SK-N-SH (cell line): ENCODE measurements around the gene PET100. TPM values are rescaled to one million over a fixed set of nuclear protein-coding genes. Genes with fewer than 3 reads are reported as not detected.

Experiments used
- CTCF ChIA-PET: fragments of 300-600, 350-600 bp; formaldehyde crosslinking; extraction: SDS; loops from one replicate; lab custom pipeline; 2021; lab: Yijun Ruan, JAX
- POLR2A ChIA-PET: fragments of 350-600 bp; sonication (Branson Sonifier 250); formaldehyde crosslinking; extraction: SDS; loops from one replicate; lab custom pipeline; 2020; ENCODE audit warnings: antibody characterized with exemption, inconsistent platforms; lab: Yijun Ruan, JAX
- DNase-seq: peaks from one replicate; pipeline ENCODE4 v3.0.0; 2012
- H2AFZ ChIP-seq: fragments of 200-600 bp; sonication (generic); 2 replicates; pipeline ENCODE4 v1.8.1; 2016; ENCODE audit warnings: antibody characterized with exemption, mild to moderate bottlenecking, low read depth
- H3F3A ChIP-seq: fragments of 200-600 bp; sonication (generic); replicated peaks from 2 replicates; pipeline ENCODE3; 2016; ENCODE audit warnings: antibody characterized with exemption, mild to moderate bottlenecking; ENCODE audit not compliant: insufficient read depth
- H3K27ac ChIP-seq, 2 experiments: fragments of 200-500 bp in 1 of 2; fragments of 200-600 bp in 1 of 2; sonication (Bioruptor generic) in 1 of 2; sonication (generic), shearing (Covaris generic) in 1 of 2; 2 replicates each; pipeline versions ENCODE4 v1.5.1 to v1.6.1; 2014 to 2016; ENCODE audit warnings: low read depth in 2 of 2, inconsistent platforms in 1 of 2, low read length in 1 of 2, mild to moderate bottlenecking in 1 of 2, mixed read lengths in 1 of 2
- H3K27me3 ChIP-seq: fragments of 200-600 bp; sonication (generic), shearing (Covaris generic); 2 replicates; pipeline ENCODE4 v1.6.1; 2016; ENCODE audit warnings: mixed run types; ENCODE audit not compliant: insufficient read depth
- H3K36me3 ChIP-seq, 2 experiments: fragments of 200-500 bp in 1 of 2; fragments of 200-600 bp in 1 of 2; sonication (Bioruptor generic) in 1 of 2; sonication (generic) in 1 of 2; replicated peaks in 1 of 2; 2 replicates each; pipeline versions ENCODE3 to v1.5.1; 2014 to 2016; ENCODE audit warnings: low read length in 1 of 2, mild to moderate bottlenecking in 1 of 2; ENCODE audit not compliant: insufficient read depth in 2 of 2, control insufficient read depth in 1 of 2
- H3K4me1 ChIP-seq, 2 experiments: fragments of 200-500 bp in 1 of 2; fragments of 200-600 bp in 1 of 2; sonication (Bioruptor generic) in 1 of 2; sonication (generic), shearing (Covaris generic) in 1 of 2; 2 replicates each; pipeline versions ENCODE4 v1.5.1 to v1.6.1; 2014 to 2016; ENCODE audit warnings: low read depth in 1 of 2, low read length in 1 of 2, mixed run types in 1 of 2; ENCODE audit not compliant: insufficient read depth in 2 of 2, control insufficient read depth in 1 of 2
- H3K4me2 ChIP-seq: fragments of 200-600 bp; sonication (generic), shearing (Covaris generic); 2 replicates; pipeline ENCODE4 v1.6.1; 2017; ENCODE audit warnings: mixed run types
- H3K4me3 ChIP-seq, 2 experiments: fragments of 200-500 bp in 1 of 2; fragments of 200-600 bp in 1 of 2; sonication (Bioruptor generic) in 1 of 2; sonication (generic), shearing (Covaris generic) in 1 of 2; 2 replicates each; pipeline versions ENCODE4 v1.5.1 to v1.8.1; 2014 to 2016; ENCODE audit warnings: low read depth in 2 of 2, inconsistent platforms in 1 of 2, low read length in 1 of 2, mild to moderate bottlenecking in 1 of 2, mixed read lengths in 1 of 2, moderate library complexity in 1 of 2
- H3K79me2 ChIP-seq: fragments of 200-600 bp; sonication (generic); 2 replicates; pipeline ENCODE4 v1.8.1; 2017; ENCODE audit warnings: mild to moderate bottlenecking; ENCODE audit not compliant: insufficient read depth
- H3K9ac ChIP-seq: fragments of 200-600 bp; sonication (generic); 2 replicates; pipeline ENCODE4 v1.6.1; 2017; ENCODE audit warnings: mixed run types
- H3K9me2 ChIP-seq: fragments of 200-600 bp; sonication (generic); 2 replicates; pipeline ENCODE4 v1.6.1; 2017; ENCODE audit warnings: mixed run types
- H3K9me3 ChIP-seq: fragments of 200-600 bp; sonication (generic); 2 replicates; pipeline ENCODE4 v1.6.1; 2017; ENCODE audit warnings: mixed run types, mild to moderate bottlenecking, moderate library complexity
- H4K20me1 ChIP-seq: fragments of 200-600 bp; sonication (generic); 2 replicates; pipeline ENCODE4 v1.6.1; 2017; ENCODE audit warnings: mild to moderate bottlenecking, mixed run types; ENCODE audit not compliant: insufficient read depth
- CTCF ChIP-seq: fragments of 200-600 bp; sonication (generic); IDR thresholded peaks from 2 replicates; pipeline ENCODE4 v1.6.1; 2017; ENCODE audit warnings: antibody characterized with exemption, mild to moderate bottlenecking, moderate library complexity
- EP300 ChIP-seq, 2 experiments: IDR thresholded peaks; 2 replicates each; pipeline versions ENCODE4 v1.4.0 to v1.6.1; 2012; ENCODE audit warnings: borderline replicate concordance in 1 of 2, low read depth in 1 of 2, low read length in 1 of 2
- EZH2phosphoT487 ChIP-seq: fragments of 200-600 bp; sonication (generic); IDR thresholded peaks from 2 replicates; pipeline ENCODE4 v1.6.1; 2017; ENCODE audit warnings: low read depth, mixed run types, mild to moderate bottlenecking, antibody characterized with exemption, moderate library complexity, borderline replicate concordance
- FOXJ3 ChIP-seq: sonication (generic); formaldehyde crosslinking; IDR thresholded peaks from 2 replicates; pipeline ENCODE4 v1.5.1; 2020; ENCODE audit warnings: mild to moderate bottlenecking, missing genetic modification reagents
- FOXM1 ChIP-seq: IDR thresholded peaks from 2 replicates; pipeline ENCODE4 v1.4.0; 2012; ENCODE audit warnings: low read depth, mild to moderate bottlenecking
- GABPA ChIP-seq: IDR thresholded peaks from 2 replicates; pipeline ENCODE4 v1.4.0; 2012; ENCODE audit warnings: low read depth, mild to moderate bottlenecking
- GATA2 ChIP-seq: sonication (generic); formaldehyde crosslinking; IDR thresholded peaks from 2 replicates; pipeline ENCODE4 v1.5.0; 2020; ENCODE audit warnings: mild to moderate bottlenecking, missing genetic modification reagents
- IRF3 ChIP-seq: fragments of 150-350 bp; IDR thresholded peaks from 2 replicates; pipeline ENCODE4 v1.6.1; 2016; ENCODE audit warnings: mild to moderate bottlenecking, low read depth, low read length
- MAX ChIP-seq: IDR thresholded peaks from 2 replicates; pipeline ENCODE4 v1.4.0; 2012; ENCODE audit warnings: low read depth
- MXI1 ChIP-seq: IDR thresholded peaks from 2 replicates; pipeline ENCODE4 v1.6.1; 2012; ENCODE audit warnings: mild to moderate bottlenecking, low read depth, low read length, improper control_type of control experiment
- NFIC ChIP-seq: IDR thresholded peaks from 2 replicates; pipeline ENCODE4 v1.4.0; 2012; ENCODE audit warnings: borderline replicate concordance
- RXRA ChIP-seq: IDR thresholded peaks from 2 replicates; pipeline ENCODE4 v1.4.0; 2012; ENCODE audit warnings: low read depth, mild to moderate bottlenecking, borderline replicate concordance
- SIN3A ChIP-seq: IDR thresholded peaks from 2 replicates; pipeline ENCODE4 v1.6.1; 2012; ENCODE audit warnings: low read depth, mild to moderate bottlenecking, low read length, moderate library complexity, borderline replicate concordance
- TAF1 ChIP-seq: IDR thresholded peaks from 2 replicates; pipeline ENCODE4 v1.6.1; 2012; ENCODE audit warnings: low read depth, mild to moderate bottlenecking, low read length, moderate library complexity, borderline replicate concordance
- USF1 ChIP-seq: IDR thresholded peaks from 2 replicates; pipeline ENCODE4 v1.4.0; 2012; ENCODE audit warnings: low read depth, borderline replicate concordance
- USF2 ChIP-seq: fragments of 150-350 bp; IDR thresholded peaks from 2 replicates; pipeline ENCODE4 v1.6.1; 2017; ENCODE audit warnings: antibody characterized with exemption, low read length, low read depth, borderline replicate concordance
- WGBS: methylation state at CpG from one replicate; pipeline ENCODE4 v1.1.6; 2017; ENCODE audit warnings: low lambda C conversion rate; 5-methylcytosine and 5-hydroxymethylcytosine counted together
- polyA plus RNA-seq, 3 experiments: library from polyadenylated mRNA; depleted of rRNA; stranded (reverse); fragments of >200 nt; gene quantifications; 2 replicates each; pipeline ENCODE4 v1.2.3, GENCODE V29; 2012

Gene PET100
- polyA plus RNA-seq, 1 of the 3 experiments (the other 2 are of a cell fraction): 48.1 TPM

- CTCF ChIA-PET: interaction anchor here (0.9 to 4.3 kb wide), 5 partner anchors 10 to 316 kb away, joined by 3 to 16 read pairs (median 4); partner anchors contain the start of gene TRAPPC5
Measured at GRCh38 chr19:7670790-7671189, 41.2 kb downstream of the PET100 start.

GRCh38 chr19:7672522-7672921 lies 42.9 kb downstream of the PET100 start:
- ChIA-PET POLR2A (no interaction called here), CTCF (interaction anchor here (2.3 to 2.9 kb wide), 2 partner anchors 8 to 104 kb away, joined by 11 to 12 read pairs; partner anchors contain the start of gene TRAPPC5)
- H3K4me1 ChIP-seq: no peaks in the 10 kb centered on the region
- no peak overlapping the region for H3K4me3 ChIP-seq
- no peaks in the 10 kb centered on the region for H3K9me2 ChIP-seq
- H3F3A ChIP-seq: no peaks in the 10 kb centered on the region
- H3K36me3 ChIP-seq: no peaks in the 10 kb centered on the region
- DNase-seq: no peak
- no peak overlapping the region for H3K9ac ChIP-seq
- peaks cover 57% of the 10 kb centered on the region for H3K27me3 ChIP-seq
- H3K4me2 ChIP-seq: no peak overlapping the region
- no peak overlapping the region for H2AFZ ChIP-seq
- WGBS: 8% methylated on average over 9 of the region's 9 CpGs
- no peaks in the 10 kb centered on the region for H4K20me1 ChIP-seq
- no peak overlapping the region for H3K27ac ChIP-seq
- H3K79me2 ChIP-seq: no peaks in the 10 kb centered on the region
- H3K9me3 ChIP-seq: no peaks in the 10 kb centered on the region
- TF ChIP-seq RXRA (no peak), USF1 (no peak), GABPA (no peak), MAX (no peak), MXI1 (no peak), IRF3 (no peak), SIN3A (no peak), USF2 (no peak), EP300 (IDR thresholded peaks at IDR 0.05; ENCODE audit: borderline replicate concordance in 1 of 2, low read depth in 1 of 2, low read length in 1 of 2) (no peak), TAF1 (no peak), GATA2 (no peak), EZH2phosphoT487 (no peak), FOXM1 (no peak), FOXJ3 (CRISPR knock-in tag) (no peak), CTCF (no peak)

More at GRCh38 chr19:7670790-7671189, 41.2 kb downstream of the PET100 start:
- no peaks in the 10 kb centered on the region for H3K36me3 ChIP-seq
- H3K9me3 ChIP-seq: no peaks in the 10 kb centered on the region
- H3K4me1 ChIP-seq: no peaks in the 10 kb centered on the region
- no peaks in the 10 kb centered on the region for H4K20me1 ChIP-seq
- no peaks in the 10 kb centered on the region for H3K79me2 ChIP-seq
- H3F3A ChIP-seq: no peaks in the 10 kb centered on the region
- no peak overlapping the region for H3K4me3 ChIP-seq
- no peak overlapping the region for H3K9ac ChIP-seq
- TF ChIP-seq GATA2 (no peak), GABPA (no peak), RXRA (no peak), NFIC (no peak), EZH2phosphoT487 (no peak), IRF3 (no peak)
- 5% methylated on average over 7 of the region's 9 CpGs for WGBS
- H3K27me3 ChIP-seq: peaks cover 57% of the 10 kb centered on the region
- no peaks in the 10 kb centered on the region for H3K9me2 ChIP-seq
- no peak for DNase-seq
- POLR2A ChIA-PET: no interaction called here
- H3K27ac ChIP-seq: no peak overlapping the region
- H3K4me2 ChIP-seq: no peak overlapping the region
- H2AFZ ChIP-seq: no peak overlapping the region
